HCT116 (cell line): ENCODE results near the gene SPATA21. TPM values are rescaled to one million over a fixed set of nuclear protein-coding genes. Genes with fewer than 3 reads are reported as not detected.

ENCODE experiments used
- ATAC-seq: fragments of 200-7000 bp; cut with Tn5 transposase; 2 replicates; pipeline ENCODE4 v1.9.1; 2020; ENCODE audit warnings: mild to moderate bottlenecking, moderate library complexity
- BruUV-seq: library from RNA; stranded (reverse); fragments of 400-500 nt; replicated peaks from 2 replicates; lab custom pipeline; 2021; lab: Mats Ljungman, UMichigan
- CTCF ChIA-PET: fragments of 300-600 bp; sonication (Branson Sonifier 250); formaldehyde crosslinking; loops from one replicate; lab custom pipeline; 2021; ENCODE audit warnings: antibody characterized with exemption; lab: Charles Lee
- POLR2A ChIA-PET: fragments of 300-600, 350-600 bp; sonication (Branson Sonifier 250); formaldehyde crosslinking; loops from one replicate; lab custom pipeline; 2021; ENCODE audit warnings: antibody characterized with exemption; lab: Charles Lee
- RAD21 ChIA-PET, 2 experiments: fragments of 300-600 bp; sonication (Branson Sonifier 250); formaldehyde crosslinking; loops; one replicate each; lab custom pipeline; 2023; ENCODE audit warnings: low total read pairs in 2 of 2; ENCODE audit not compliant: uncharacterized antibody in 2 of 2, unreplicated experiment in 2 of 2, low non-redundant PET in 1 of 2; lab: Charles Lee
- DNase-seq: peaks from one replicate; pipeline ENCODE4 v3.0.0-alpha.2; 2010; ENCODE audit warnings: low read depth, low spot score
- H2AFZ ChIP-seq: fragments of 200-600 bp; shearing (Covaris generic), sonication (generic); 2 replicates; pipeline ENCODE4 v1.6.1; 2017; ENCODE audit warnings: low read depth, mixed run types, mixed read lengths, antibody characterized with exemption, low read length; ENCODE audit not compliant: poor library complexity, severe bottlenecking
- H3K27ac ChIP-seq: 2 replicates; pipeline ENCODE4 v1.5.1; 2012; ENCODE audit warnings: low read depth, low read length
- H3K27me3 ChIP-seq: fragments of 200-600 bp; sonication (generic); 2 replicates; pipeline ENCODE4 v1.6.1; 2016; ENCODE audit warnings: mixed run types, low read length, mixed read lengths; ENCODE audit not compliant: insufficient read depth
- H3K36me3 ChIP-seq, 2 experiments: fragments of 200-500 bp in 1 of 2; fragments of 200-600 bp in 1 of 2; sonication (Bioruptor generic) in 1 of 2; sonication (generic) in 1 of 2; 2 replicates each; pipeline versions ENCODE4 v1.5.1 to v1.6.1; 2014 to 2016; ENCODE audit warnings: low read length in 2 of 2, inconsistent platforms in 1 of 2, mixed read lengths in 1 of 2, mixed run types in 1 of 2; ENCODE audit not compliant: insufficient read depth in 2 of 2, control insufficient read depth in 1 of 2
- H3K4me1 ChIP-seq, 2 experiments: fragments of 200-600 bp in 1 of 2; sonication (generic) in 1 of 2; 2 replicates each; pipeline versions ENCODE4 v1.5.1 to v1.6.1; 2012 to 2017; ENCODE audit warnings: low read length in 2 of 2, inconsistent platforms in 1 of 2, mild to moderate bottlenecking in 1 of 2, mixed read lengths in 1 of 2, mixed run types in 1 of 2, moderate library complexity in 1 of 2; ENCODE audit not compliant: insufficient read depth in 2 of 2, control insufficient read depth in 1 of 2
- H3K4me2 ChIP-seq: fragments of 200-600 bp; sonication (generic); 2 replicates; pipeline ENCODE4 v1.6.1; 2017; ENCODE audit warnings: mixed run types, low read length, mixed read lengths
- H3K4me3 ChIP-seq, 2 experiments: fragments of 200-600 bp in 1 of 2; sonication (generic) in 1 of 2; replicated peaks in 1 of 2; 2 replicates each; pipeline ENCODE4 v1.5.1; 2011 to 2016; ENCODE audit warnings: low read length in 2 of 2, control low read depth in 1 of 2, low read depth in 1 of 2, mild to moderate bottlenecking in 1 of 2, mixed read lengths in 1 of 2, mixed run types in 1 of 2
- H3K79me2 ChIP-seq: fragments of 200-600 bp; sonication (generic); 2 replicates; pipeline ENCODE4 v1.6.1; 2017; ENCODE audit warnings: mild to moderate bottlenecking, mixed run types, low read length, moderate library complexity, mixed read lengths; ENCODE audit not compliant: insufficient read depth
- H3K9ac ChIP-seq: fragments of 200-600 bp; sonication (generic); 2 replicates; pipeline ENCODE4 v1.6.1; 2016; ENCODE audit warnings: low read length, mixed read lengths
- H3K9me2 ChIP-seq: fragments of 200-600 bp; sonication (generic), shearing (Covaris generic); 2 replicates; pipeline ENCODE4 v1.6.1; 2017; ENCODE audit warnings: mixed run types, mild to moderate bottlenecking, moderate library complexity; ENCODE audit not compliant: insufficient read depth
- H3K9me3 ChIP-seq, 2 experiments: fragments of 200-500 bp in 1 of 2; fragments of 200-600 bp in 1 of 2; sonication (Bioruptor generic) in 1 of 2; sonication (generic) in 1 of 2; 2 replicates each; pipeline ENCODE4 v1.6.1; 2014 to 2017; ENCODE audit warnings: low read length in 2 of 2, mixed read lengths in 2 of 2, inconsistent platforms in 1 of 2, low read depth in 1 of 2, mild to moderate bottlenecking in 1 of 2, mixed run types in 1 of 2, moderate library complexity in 1 of 2; ENCODE audit not compliant: control insufficient read depth in 1 of 2, insufficient read depth in 1 of 2
- H4K20me1 ChIP-seq: fragments of 200-600 bp; sonication (generic), shearing (Covaris generic); 2 replicates; pipeline ENCODE4 v1.6.1; 2017; ENCODE audit warnings: mixed run types, mild to moderate bottlenecking, moderate library complexity; ENCODE audit not compliant: insufficient read depth
- EGR1 ChIP-seq: IDR thresholded peaks from 2 replicates; pipeline ENCODE4 v1.6.1; 2012; ENCODE audit warnings: low read depth
- POLR2A ChIP-seq: IDR thresholded peaks from 2 replicates; pipeline ENCODE4 v1.7.0; 2011; ENCODE audit warnings: borderline replicate concordance; ENCODE audit not compliant: insufficient read depth, insufficient read length; ENCODE audit errors: extremely low read depth
- POLR2AphosphoS5 ChIP-seq: IDR thresholded peaks from 2 replicates; pipeline ENCODE4 v1.6.1; 2011; ENCODE audit warnings: mild to moderate bottlenecking, low read depth, low read length, moderate library complexity
- RAD21 ChIP-seq: IDR thresholded peaks from 2 replicates; pipeline ENCODE4 v1.6.1; 2012; ENCODE audit warnings: low read depth, mild to moderate bottlenecking
- SP1 ChIP-seq: IDR thresholded peaks from 2 replicates; pipeline ENCODE4 v1.6.1; 2012; ENCODE audit warnings: low read depth
- YY1 ChIP-seq: IDR thresholded peaks from 2 replicates; pipeline ENCODE4 v1.6.1; 2011; ENCODE audit warnings: low read length, low read depth, moderate library complexity, mild to moderate bottlenecking; ENCODE audit not compliant: insufficient replicate concordance; ENCODE audit errors: extremely low read depth
- ZFX ChIP-seq: fragments of 450-650 bp; IDR thresholded peaks from 2 replicates; pipeline ENCODE4 v1.6.1; 2017
- intact Hi-C: fragments of 100-400 bp; cut with micrococcal nuclease; formaldehyde crosslinking; loops from 2 replicates; pipeline ENCODE4 v1.10.0; 2022
- total RNA-seq: library from RNA; stranded (reverse); gene quantifications from one replicate; pipeline ENCODE4 v1.2.1, GENCODE V29; 2021; ENCODE audit not compliant: unreplicated experiment
- TF ChIP-seq, protein P1 (sequence below): IDR thresholded peaks from 2 replicates; pipeline ENCODE4 v1.6.1; 2012; ENCODE audit warnings: low read depth
- TF ChIP-seq, protein P2 (sequence below), 3 experiments: fragments of 200-600 bp in 1 of 3; sonication (generic) in 1 of 3; IDR thresholded peaks in 2 of 3; conservative IDR thresholded peaks in 1 of 3; 2 replicates each; pipeline ENCODE4 v1.5.1; 2012 to 2017; ENCODE audit warnings: low read depth in 2 of 3, low read length in 2 of 3, antibody characterized with exemption in 1 of 3, borderline replicate concordance in 1 of 3, control low read depth in 1 of 3, mild to moderate bottlenecking in 1 of 3, mixed read lengths in 1 of 3, mixed run types in 1 of 3, moderate library complexity in 1 of 3; ENCODE audit not compliant: insufficient read depth in 1 of 3

Gene SPATA21
- total RNA-seq, 1 experiment from 2014 or later: not detected

DNA sequence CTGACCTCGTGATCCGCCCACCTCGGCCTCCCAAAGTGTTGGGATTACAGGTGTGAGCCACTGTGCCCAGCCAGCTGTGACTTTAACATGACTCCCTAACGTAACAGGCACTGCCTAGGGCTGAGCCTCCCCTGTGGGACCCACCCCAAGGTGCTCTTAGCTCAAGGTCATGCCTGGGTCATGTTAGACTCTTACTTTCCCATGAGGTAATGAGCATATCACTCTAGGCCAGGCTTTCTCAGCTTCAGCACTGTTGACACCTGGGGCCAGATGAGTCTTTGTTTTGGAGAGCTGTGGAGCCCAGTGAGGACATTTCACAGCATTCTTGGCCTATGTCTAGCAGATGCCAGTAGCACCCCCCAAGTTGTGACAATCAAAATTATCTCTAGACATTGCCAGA lies 7.8 kb upstream of the SPATA21 start (continued):
- TF ChIP-seq, protein P1, sequence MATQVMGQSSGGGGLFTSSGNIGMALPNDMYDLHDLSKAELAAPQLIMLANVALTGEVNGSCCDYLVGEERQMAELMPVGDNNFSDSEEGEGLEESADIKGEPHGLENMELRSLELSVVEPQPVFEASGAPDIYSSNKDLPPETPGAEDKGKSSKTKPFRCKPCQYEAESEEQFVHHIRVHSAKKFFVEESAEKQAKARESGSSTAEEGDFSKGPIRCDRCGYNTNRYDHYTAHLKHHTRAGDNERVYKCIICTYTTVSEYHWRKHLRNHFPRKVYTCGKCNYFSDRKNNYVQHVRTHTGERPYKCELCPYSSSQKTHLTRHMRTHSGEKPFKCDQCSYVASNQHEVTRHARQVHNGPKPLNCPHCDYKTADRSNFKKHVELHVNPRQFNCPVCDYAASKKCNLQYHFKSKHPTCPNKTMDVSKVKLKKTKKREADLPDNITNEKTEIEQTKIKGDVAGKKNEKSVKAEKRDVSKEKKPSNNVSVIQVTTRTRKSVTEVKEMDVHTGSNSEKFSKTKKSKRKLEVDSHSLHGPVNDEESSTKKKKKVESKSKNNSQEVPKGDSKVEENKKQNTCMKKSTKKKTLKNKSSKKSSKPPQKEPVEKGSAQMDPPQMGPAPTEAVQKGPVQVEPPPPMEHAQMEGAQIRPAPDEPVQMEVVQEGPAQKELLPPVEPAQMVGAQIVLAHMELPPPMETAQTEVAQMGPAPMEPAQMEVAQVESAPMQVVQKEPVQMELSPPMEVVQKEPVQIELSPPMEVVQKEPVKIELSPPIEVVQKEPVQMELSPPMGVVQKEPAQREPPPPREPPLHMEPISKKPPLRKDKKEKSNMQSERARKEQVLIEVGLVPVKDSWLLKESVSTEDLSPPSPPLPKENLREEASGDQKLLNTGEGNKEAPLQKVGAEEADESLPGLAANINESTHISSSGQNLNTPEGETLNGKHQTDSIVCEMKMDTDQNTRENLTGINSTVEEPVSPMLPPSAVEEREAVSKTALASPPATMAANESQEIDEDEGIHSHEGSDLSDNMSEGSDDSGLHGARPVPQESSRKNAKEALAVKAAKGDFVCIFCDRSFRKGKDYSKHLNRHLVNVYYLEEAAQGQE: no peak
- TF ChIP-seq, protein P2, sequence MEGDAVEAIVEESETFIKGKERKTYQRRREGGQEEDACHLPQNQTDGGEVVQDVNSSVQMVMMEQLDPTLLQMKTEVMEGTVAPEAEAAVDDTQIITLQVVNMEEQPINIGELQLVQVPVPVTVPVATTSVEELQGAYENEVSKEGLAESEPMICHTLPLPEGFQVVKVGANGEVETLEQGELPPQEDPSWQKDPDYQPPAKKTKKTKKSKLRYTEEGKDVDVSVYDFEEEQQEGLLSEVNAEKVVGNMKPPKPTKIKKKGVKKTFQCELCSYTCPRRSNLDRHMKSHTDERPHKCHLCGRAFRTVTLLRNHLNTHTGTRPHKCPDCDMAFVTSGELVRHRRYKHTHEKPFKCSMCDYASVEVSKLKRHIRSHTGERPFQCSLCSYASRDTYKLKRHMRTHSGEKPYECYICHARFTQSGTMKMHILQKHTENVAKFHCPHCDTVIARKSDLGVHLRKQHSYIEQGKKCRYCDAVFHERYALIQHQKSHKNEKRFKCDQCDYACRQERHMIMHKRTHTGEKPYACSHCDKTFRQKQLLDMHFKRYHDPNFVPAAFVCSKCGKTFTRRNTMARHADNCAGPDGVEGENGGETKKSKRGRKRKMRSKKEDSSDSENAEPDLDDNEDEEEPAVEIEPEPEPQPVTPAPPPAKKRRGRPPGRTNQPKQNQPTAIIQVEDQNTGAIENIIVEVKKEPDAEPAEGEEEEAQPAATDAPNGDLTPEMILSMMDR (IDR thresholded peaks at IDR 0.05 in 2 of 3, conservative IDR thresholded peaks at IDR 0.05 in 1 of 3; ENCODE audit: borderline replicate concordance in 1 of 3, insufficient read depth in 1 of 3, low read depth in 2 of 3, low read length in 2 of 3): no peak
- TF ChIP-seq SP1 (no peak), POLR2A (no peak), YY1 (no peak)

DNA sequence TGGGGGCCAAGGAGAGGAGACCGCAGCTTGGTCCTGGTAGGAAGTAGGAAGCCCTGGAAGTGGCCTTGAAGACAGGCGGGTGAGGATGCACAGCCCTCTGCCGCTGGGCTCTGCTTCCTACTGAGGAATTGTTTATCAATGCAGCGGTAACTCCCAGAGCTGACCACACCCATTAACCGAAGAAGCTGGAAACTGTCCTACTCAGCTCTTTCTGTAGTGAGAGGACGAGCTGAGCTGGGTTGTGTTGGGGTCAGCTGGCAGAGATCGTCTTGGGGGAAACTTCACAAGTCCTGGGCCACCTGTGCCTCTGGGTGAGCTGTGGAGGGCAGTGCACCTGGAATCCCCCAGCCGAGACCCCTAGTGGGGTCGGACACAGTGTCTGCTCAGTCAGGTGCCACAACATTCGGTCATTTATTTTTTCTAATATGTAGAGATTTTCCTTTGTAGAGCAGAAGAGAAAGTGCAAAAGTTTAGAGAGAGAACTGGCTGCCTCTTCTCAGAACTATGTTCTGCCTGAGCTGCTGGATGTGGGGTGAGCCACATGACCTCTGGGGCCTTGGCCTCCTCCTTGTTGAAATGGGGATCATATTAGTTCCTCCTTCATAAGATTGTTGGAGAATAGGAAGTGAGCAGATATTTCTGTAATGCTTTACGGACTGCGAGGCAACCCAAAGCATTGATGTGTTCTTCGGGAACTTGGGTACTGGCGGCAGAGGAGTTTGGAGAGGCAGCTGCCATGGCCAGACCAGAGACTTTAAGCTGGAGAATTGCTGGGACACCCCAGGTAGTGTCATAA lies 6.9 kb upstream of the SPATA21 start:
- CTCF ChIA-PET: interaction anchor here (1.1 kb wide), 1 partner anchor 177 kb away, joined by 3 read pairs; no protein-coding TSS in a partner anchor
- Histone ChIP-seq H3K4me1 (peaks cover 4 to 13% of the 10 kb centered on the region in 2 experiments; a peak in 3 of 4 replicates), H3K27me3 (no peaks in the 10 kb centered on the region), H2AFZ (no peak overlapping the region), H3K9me2 (no peaks in the 10 kb centered on the region), H3K9ac (no peak overlapping the region), H3K36me3 (peaks cover 22 to 32% of the 10 kb centered on the region in 2 experiments), H4K20me1 (no peaks in the 10 kb centered on the region), H3K9me3 (no peaks in the 10 kb centered on the region), H3K4me2 (no peak overlapping the region), H3K79me2 (peaks cover 37% of the 10 kb centered on the region), H3K4me3 (no peak overlapping the region), H3K27ac (no peak overlapping the region)
- DNase-seq (no peak), ATAC-seq (no peak)
- intact Hi-C loops: no loop called here
- POLR2A ChIA-PET: no interaction called here
- RAD21 ChIA-PET: no interaction called here
- no TSS peak for BruUV-seq
- TF ChIP-seq EGR1 (no peak), POLR2AphosphoS5 (no peak), RAD21 (no peak), ZFX (no peak), POLR2A (no peak)
